Measurements from ENCODE around the gene TGDS. TPM values are rescaled to one million over a fixed set of nuclear protein-coding genes. Genes with fewer than 3 reads are reported as not detected.

Gene TGDS
- total and polyA plus RNA-seq, 2 of the 8 experiments (the other 6 are each of a cell fraction or from before 2014, with no cell fraction given), result 11.6 to 11.8 TPM

DNA sequence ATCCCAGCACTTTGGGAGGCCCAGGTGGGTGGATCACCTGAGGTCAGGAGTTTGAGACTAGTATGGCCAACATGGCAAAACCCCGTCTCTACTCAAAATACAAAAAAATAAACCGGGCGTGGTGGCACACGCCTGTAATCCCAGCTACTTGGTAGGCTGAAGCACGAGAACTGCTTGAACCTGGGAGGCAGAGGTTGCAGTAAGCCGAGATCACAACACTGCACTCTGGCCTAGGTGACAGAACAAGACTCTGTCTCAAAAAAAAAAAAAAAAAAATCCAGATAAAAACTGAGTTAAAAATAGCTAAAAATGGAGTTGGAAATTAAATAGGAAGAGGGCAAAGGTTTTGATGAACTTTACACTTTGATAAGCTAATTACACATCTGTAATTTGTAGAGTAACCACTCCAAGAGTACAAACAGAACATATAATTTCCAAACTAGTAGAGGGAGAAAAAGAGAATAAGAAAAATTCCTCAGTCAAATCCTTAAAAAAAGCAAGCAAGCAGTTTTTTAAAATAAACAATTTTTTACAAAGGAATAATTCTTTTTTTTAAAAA is 10.3 kb downstream of the TGDS start (continued):
- TF ChIP-seq HDAC2 (IDR thresholded peaks at IDR 0.05; ENCODE audit: borderline replicate concordance in 1 of 2, low read depth in 2 of 2, low read length in 2 of 2), result no peak
- no peak for TF ChIP-seq NANOG (IDR thresholded peaks at IDR 0.05; ENCODE audit: insufficient read depth, low read depth, low read length, poor library complexity, severe bottlenecking)
- no peak for TF ChIP-seq BCL11A (IDR thresholded peaks at IDR 0.05; ENCODE audit: low read depth in 2 of 2, low read length in 2 of 2)
- no peak for TF ChIP-seq YY1 (IDR thresholded peaks at IDR 0.05; ENCODE audit: low read depth, low read length)
- no peak for TF ChIP-seq CEBPB (IDR thresholded peaks at IDR 0.05; ENCODE audit: low read depth, low read length)
- no peak for TF ChIP-seq ZNF274 (IDR thresholded peaks at IDR 0.05; ENCODE audit: borderline replicate concordance, extremely low read depth, low read length)
- no peak for TF ChIP-seq EP300 (IDR thresholded peaks at IDR 0.05; ENCODE audit: borderline replicate concordance in 1 of 2, low read depth in 2 of 2, low read length in 2 of 2)

Data from H1 (cell line).